ENCODE measurements around the gene LIPA.

- TF ChIP-seq POLR2A (IDR thresholded peaks at IDR 0.05; ENCODE audit: low read length) (no peak), GATA1 (IDR thresholded peaks at IDR 0.05; ENCODE audit: low read depth, low read length) (no peak)
Measured at GRCh38 chr10:89301232-89301631, 49.7 kb upstream of the LIPA start.
